HG03039 (cell line): Measurements from ENCODE around the gene SEC61G.

Source experiments
- ATAC-seq: cut with Tn5 transposase; IDR thresholded peaks from one replicate; pipeline ENCODE4 v1.9.1; 2021; ENCODE audit warnings: mild to moderate bottlenecking, moderate library complexity; ENCODE audit not compliant: unreplicated experiment

The SEC61G gene

DNA sequence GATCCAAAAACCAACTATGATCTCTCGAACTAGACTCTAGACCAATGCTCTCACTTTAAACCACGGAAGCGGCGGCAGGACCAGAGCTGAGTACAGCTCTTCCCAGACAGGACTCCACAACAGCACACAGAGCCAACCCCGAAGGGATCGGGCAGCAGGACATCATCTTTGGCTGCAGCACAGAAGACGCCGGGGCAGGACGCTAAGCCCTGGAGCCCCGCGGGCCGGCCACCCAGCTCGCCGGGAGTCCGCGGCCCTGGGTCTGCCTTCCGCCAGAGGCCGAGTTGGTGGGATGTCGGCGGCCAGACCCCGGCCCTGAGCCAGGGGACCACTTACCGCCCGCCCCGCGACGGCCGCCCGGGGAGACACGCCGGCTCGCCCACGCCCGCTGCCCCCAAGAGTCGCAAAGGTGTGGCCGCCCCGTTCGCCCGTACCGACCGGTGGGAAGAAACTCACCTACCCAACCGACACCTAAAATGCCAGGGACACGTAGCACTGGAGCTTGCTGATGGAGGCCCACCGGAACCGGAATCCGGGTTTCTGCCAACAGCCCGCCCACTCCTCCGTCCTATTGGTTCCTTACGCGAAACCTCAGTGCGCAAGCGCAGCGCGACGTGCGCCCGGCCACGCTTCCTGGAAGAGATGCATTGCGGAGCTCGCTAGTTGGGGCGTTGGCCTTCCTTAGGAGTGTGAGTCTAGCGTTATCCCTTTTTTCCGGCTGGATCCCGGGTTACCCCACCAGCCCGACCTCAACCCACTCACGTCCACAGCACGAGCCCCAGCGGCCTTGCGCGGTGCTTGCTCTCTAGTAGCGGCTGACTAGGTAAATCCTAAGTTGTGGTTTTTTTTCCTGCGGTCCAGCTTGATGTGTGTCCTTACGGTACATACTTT is at the start of gene SEC61G:
Gene SEC61G (minus strand): TSS at position 510 of the 891 bp plus-strand sequence. CDS start 1,623 bp downstream, outside the sequence.
- peak; percentile 95 for ATAC-seq

DNA sequence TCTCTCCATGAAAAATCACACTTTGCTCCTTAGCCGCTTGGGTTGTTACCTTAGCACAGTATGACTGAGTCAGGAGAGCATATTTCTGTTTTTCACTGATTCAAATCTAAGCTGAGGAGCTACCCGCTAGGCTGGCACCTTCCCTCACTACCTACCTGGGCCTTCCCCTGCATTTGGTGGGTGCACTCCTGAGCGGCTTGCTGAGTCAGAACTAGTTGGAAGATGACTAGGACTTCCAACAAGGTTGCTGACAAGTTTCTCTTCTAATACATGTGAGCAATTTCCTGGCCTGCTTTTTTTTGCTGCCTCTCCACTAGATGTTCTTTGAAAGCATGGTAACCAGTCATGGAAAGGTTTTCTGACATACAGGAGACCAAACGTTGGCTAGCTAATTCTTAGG is 43.8 kb upstream of the SEC61G start:
- ATAC-seq: peak; percentile 75

DNA sequence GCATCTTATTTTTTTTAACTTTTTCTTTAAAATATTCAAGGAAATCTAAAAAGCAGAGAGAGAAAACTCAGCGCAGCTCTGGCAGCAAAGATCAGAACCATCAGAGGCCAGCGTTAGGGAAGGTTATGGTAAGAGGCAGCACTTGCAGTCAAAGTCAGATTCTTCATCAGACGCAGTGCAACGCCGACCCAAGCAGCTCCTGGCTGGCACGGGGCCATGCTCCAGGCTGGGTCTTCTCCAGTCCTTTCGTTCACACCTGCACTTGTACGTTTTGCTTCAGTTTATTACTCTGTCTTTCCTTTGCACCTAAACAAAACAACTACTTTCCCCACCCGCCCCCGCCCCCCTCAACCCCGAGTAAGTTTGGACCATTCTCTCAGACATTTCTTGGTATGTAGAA is 43.1 kb upstream of the SEC61G start:
- ATAC-seq: no peak

DNA sequence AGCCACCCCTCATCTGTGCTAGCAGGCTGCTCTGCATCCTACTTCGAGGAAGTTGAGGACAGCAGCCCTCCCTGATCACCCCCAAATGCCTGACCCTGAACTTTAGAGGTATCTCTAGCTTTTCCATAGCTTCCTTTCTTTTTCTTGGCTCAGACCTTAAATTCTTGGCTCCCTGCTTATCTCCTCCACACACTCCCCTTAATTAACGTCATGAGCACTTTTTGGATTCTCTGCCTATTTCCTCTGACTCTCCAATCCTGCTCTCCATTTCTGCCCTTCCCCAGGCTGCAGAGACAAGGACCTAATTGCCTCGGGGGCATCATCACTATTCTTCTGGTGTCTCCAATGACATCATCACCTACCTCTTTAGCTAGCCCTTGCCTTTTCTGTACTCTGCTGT is 40.8 kb upstream of the SEC61G start:
- ATAC-seq: no peak

DNA sequence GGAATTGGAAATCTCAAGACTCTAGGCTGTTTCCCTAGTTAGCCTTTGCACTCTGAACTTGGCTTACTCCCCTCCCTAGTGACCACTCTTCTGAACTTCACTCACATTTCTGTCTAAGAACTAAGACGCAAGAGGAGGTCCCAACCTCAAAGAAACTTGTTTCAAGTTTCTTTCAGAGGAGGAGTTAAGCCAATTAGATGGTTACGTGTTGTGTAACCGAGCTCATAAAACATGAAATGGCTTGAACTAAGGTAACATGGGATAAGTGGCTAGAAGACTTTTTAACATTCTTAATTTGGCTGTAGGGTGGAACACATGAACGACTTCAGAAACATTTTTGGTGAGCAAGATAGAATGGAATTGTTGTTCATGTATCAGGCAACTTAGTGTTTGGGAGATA is 39.5 kb upstream of the SEC61G start:
- ATAC-seq: no peak

DNA sequence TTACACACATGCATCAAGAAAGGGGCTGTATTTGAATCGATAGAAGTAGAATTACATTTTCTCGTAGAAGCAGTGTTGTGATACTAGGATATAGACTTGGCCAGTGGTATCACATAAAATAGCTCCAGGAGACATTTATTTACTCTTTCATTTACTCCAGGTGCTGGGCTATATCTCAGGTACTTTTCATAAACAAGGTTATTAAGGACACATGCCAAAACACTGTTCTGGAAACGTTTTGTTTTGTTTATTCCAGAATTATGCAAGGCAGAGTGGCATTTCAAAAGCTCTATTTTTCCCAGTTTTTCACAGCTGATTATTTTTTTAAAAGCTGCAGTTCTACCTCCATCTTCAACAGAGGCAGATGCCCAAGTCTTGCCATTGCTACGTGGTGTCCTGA is 37.8 kb upstream of the SEC61G start:
- ATAC-seq: no peak

DNA sequence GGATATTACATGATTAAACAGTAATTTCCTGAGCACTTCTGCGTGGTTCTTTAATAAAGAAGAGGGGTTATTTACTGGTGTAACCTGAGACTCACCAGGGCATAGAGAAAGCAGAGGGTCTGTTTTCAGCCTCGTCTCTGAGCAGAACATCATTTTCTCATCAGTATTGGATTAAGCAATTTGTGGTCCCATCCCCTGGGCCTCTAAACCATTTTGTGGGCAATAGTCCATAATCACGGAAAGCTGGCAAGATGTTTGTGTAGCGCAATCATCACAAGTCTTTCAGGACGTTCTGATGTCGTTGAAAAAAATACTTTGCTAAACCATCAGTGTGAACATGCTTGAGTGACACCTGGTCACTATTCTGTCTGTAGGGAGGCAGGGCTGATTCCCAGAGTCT is 37.1 kb upstream of the SEC61G start:
- no peak for ATAC-seq

DNA sequence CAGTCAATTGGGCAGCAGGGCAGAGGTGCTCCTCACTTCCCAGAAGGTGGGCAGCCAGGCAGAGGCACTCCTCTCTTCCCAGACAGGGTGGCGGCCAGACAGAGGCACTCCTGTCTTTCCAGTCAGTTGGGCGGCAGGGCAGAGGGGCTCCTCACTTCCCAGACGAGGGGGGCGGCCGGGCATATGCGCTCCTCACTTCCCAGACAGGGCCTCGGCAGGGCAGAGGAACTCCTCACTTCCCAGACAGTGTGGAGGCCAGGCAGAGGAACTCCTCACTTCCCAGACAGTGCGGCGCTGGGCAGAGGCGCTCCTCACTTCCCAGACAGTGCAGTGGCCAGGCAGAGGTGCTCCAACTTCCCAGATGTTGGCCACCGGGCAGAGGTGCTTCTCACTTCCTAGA is 33.4 kb upstream of the SEC61G start:
- no peak for ATAC-seq

DNA sequence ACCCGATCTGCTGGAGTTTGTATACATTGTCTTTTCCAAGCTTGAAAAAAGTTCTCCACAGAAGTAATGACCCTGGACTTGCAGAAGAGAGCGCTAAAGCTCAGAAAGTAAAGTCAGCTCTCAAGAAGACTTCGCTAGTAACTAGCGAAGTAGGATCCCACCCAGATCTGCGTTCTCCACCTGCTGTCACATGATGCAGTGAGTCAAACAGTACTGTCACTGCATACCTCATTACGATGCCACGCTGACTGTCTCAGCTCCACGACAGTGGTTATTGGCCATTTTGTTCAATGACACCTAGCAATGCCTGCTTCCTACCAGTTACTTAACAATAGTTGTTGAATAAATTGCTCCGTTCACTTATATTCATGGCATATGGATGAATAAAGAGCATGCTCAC is 29.7 kb upstream of the SEC61G start:
- peak; percentile 71 for ATAC-seq

DNA sequence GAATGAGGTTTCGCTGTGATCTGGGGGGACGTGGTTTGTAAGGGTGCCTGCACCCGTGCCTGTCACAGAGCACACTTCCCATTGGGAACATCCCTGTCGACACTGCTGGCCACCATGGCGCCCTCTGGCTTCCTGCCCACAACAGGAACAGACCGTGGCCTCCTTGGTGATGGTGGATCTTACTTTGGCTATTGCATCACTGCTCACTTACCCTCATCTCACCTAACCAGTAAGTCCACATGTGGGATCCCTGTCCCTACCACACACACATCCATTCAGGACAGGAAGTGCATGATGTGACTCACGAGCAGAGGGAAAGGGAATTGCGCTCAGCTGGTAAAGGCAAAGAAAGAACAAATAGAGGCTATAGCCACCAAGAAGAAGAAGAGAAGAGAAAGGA is 26.2 kb upstream of the SEC61G start:
- no peak for ATAC-seq

DNA sequence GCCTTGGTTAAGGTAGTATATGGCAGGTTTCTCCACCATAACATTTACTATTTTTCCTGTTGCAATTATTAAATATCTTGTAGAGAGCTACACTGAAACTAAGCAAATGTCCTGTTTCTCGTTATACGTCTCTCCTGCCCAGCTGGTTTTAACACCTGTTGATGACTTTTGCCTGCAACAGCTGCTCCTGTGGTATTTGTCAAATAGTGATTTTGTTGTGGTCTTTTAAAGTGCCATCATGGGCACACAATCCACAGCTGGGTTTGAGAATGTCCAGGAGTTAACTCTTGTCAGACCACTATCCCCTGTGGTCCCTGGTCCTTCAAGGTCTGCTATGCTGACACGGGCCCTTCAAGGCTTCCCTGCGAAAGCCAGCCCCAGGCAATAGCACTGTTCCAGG is 24.9 kb upstream of the SEC61G start:
- no peak for ATAC-seq

DNA sequence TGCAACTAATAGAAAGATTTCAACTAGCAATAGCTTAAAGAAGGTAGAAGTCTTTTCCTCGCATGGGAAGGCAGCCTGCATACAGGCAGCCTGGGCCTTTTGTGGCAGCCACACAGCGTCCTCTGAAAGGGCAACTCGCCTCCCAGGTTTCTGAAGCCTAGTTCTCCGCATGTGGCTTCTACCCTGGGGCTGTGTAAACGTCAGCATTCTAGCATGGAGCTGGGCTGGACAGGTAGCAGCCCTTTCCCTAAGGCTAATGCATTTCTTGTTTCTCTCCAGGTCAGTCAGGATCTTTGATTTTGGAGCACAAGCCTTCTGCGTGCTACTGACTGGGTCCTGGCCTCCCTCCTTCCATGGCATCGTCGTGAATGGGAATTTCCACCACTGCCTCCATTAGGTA is 23.8 kb upstream of the SEC61G start:
- ATAC-seq: no peak

DNA sequence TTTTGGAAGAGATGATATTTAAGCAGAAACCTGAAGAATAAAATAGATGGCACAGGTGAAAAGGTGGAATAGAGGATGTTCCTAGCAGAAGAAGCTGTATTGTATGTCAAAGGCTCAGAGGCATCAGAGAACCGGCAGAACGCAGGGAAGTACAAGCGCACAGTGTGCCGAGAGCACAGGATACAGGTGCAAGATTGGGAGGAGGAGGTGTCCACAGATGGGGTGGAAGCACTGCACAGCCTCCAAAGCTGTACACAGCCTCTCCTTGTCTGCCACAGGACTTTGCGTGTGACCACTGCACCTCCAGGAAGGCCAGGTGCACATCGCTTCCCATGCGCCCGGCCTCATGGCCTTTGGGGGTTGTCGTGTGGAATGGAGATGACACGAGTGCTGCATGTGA is 23.3 kb upstream of the SEC61G start:
- no peak for ATAC-seq

DNA sequence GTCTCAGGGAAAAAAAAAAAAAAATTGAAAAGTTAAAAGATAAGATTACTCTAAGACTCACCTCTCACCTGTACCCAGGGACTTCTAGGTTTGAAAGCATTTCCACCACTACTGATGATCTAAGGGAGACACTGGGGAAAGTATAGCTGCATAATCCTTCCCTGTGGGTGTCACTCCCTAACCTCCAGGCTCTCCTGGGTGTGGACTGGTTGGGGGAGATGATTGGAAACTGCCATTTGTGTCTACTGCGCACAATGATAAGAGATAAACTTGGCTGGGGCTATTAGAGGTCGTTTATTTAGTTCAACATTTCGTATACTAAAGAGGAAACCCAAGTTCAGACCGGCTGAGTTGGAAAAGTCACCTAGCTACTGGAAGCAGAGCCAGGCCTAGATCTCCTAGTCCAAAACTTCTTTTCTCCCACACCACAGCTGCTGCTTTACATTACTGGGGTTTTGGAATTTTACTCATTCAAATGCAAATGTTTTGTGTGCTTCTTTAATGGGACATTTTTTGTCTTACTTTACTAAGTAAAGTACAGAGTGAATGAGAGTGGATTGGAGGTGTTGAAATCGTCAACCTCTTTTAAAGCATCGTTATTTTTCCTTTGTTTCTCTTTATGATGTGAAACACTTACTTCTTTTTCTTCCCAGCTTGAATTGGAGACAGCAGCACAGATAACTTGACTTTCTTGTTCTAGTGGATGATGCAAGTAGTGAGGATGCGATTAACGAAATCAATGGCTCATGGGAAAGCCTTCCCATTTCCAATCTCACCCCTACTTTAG is 22.3 kb upstream of the SEC61G start:
- ATAC-seq: no peak

DNA sequence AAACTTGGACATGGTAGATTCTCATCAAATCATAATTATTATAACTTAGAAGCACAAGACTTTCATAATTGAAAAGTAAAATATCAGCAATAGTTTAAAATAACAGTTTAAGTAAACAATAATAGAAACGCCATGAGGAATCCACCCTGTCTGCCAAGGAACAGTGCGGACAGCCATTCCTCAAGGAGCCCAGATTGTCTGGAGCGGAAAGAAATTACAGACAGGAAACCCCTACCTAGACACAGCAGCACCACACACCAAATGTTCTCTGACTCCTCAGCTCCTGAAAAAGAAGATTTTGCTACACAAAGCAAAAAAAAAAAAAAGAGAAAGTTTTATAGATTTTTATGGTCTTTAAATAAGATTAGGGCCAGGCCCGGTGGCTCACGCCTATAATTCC is 21.5 kb upstream of the SEC61G start:
- no peak for ATAC-seq

DNA sequence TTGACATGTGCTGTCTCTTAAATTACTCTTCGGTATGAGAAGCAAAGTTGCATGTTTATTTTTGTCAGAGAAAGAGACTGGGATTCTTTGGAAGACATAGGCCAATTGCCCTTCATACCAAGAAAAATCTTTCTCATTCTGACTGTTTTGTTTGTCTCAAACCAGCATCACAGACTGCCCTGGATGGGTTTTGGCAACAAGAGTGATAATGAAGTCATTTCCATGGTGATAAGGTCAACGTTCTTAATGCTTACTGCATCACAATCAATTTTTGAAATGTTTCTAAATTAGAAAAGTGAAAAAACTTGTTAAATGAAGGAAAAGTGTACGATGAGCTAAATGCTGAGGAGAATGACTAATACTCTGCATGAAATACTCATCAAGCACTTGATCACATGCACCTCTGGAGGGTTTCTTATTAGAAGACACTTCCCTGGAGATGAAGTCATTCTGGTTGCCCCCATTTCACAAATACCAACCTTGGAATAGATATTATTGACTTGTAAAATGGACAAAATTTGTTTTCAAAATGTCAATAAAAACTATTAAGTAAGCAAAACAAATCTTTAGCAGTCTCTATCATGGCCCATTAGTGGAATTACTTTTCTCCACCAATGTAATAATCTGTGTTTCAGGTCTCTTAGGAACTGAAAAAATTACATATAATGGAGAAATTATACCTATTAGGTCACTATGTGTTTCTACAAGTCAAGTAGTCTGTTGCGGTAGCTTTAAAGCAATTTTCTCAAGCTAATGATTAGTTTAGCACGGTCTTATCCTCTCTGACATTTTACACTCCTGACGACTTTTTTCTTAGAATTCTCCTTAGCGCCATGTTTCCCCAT is 19.9 kb upstream of the SEC61G start:
- no peak for ATAC-seq

DNA sequence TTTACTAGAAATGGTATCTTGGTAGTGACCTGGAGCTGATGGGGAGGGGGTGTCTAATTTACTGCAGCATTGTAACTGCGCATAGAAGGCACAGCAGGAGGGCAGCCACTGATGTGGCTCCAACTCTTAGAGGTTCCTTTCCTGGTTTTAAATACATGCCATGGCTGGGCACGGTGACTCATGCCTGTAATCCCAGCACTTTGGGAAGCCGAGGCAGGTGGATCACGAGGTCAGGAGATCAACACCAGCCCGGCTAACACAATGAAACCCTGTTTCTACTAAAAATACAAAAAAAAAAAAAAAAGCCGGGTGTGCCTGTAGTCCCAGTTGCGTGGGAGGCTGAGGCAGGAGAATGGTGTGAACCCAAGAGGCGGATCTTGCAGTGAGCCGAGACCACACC is 19.2 kb upstream of the SEC61G start:
- no peak for ATAC-seq

DNA sequence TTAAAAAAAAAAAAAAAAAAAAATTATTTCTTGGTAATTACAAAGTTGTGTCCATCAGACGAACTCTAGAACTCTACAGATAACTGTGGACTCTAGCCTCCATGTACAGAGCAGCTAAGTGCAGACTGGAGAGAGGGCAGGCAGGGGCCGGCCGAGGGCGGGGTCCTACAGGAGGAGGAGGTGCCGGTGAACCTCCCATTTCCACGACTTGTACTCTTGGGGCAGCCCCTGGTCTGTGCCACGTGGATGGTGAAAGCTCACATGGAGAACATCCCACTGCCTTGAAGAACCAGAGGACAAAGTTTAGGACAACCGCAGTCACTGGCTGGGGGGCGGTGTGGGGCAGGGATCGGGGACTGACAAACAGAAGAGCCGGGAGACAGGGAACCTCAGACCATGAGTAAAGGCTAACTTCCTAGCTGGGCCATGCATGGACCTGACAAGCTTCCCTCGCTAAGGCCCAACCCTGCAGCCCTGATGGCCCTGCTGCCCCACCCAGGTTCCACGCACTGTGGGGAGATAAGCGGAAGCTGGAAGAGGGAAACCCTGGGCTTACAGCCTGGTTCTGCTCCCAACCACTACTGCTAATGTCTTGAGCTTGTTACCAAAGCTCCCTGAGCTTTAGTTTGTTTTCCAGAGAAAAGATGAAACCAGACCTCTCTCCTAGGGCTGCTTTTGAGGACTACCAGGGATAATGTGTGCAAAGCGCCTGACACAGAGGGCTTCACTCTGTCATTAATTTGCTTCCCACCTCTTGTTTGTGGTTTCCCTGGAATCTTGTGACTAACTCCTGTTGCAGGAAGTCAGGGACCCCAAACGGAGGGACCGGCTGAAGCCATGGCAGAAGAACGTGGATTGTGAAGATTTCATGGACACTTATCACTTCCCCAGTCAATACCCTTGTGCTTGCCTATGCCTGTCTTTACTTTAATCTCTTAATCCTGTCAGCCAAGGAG is 16.1 kb upstream of the SEC61G start:
- ATAC-seq: no peak

DNA sequence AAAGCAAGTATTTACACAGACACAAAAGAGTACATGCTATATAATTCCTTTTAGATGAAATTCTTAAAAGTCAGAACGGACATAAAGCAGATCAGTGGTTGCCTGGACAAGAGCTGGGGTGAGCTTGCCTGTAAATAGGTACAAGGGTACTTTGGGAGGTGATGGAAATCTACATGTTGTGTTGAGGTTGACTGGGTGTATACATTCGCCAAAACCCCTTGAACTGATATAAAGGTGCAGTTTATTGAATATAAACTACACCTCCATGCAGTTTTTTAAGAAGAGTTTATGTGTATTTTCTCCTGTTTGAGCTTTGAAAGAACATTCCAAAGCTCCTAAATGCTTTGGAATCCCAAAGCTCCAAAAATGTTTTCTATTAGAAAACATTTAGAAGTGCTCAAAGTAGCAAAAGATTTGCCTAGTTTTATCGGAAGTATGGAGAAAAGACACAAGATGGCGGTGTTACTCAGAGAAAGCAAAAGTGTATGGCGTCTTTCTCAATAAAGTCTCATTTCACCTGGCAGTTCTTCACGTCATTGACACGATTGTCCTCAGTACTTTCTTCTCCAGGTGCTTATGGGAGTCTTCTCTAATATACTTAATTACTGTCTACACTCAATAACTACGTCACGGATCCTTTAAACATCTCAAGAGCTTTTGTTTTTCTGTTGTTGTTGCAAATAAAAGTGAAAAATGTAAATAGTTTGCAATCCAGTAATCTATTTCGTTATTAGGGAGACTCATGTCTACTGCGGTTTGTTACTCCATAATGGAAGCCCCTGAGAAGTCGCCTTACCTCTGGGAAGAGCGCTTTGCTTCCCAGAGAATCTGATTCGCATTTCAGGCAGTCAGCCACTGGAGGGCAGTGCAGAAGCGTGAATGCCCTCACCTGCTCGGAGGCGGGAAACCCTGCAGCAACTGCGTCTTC is 14.7 kb upstream of the SEC61G start:
- ATAC-seq: peak; percentile 86
